NK-92 (cell line): ENCODE measurements around the gene PLXNB2.
"Not testable (repeated sequence)": the region's sequence is repeated elsewhere in the genome, so short reads cannot be mapped to it uniquely, and the experiment has no call there.

ENCODE experiments used
- DNase-seq: peaks from one replicate; lab custom pipeline; 2025; ENCODE audit not compliant: unreplicated experiment; lab: John Stamatoyannopoulos, UW

Gene PLXNB2

GRCh38 chr22:50281384-50281760 lies 26.1 kb downstream of the PLXNB2 start:
- DNase-seq, result no peak

DNA sequence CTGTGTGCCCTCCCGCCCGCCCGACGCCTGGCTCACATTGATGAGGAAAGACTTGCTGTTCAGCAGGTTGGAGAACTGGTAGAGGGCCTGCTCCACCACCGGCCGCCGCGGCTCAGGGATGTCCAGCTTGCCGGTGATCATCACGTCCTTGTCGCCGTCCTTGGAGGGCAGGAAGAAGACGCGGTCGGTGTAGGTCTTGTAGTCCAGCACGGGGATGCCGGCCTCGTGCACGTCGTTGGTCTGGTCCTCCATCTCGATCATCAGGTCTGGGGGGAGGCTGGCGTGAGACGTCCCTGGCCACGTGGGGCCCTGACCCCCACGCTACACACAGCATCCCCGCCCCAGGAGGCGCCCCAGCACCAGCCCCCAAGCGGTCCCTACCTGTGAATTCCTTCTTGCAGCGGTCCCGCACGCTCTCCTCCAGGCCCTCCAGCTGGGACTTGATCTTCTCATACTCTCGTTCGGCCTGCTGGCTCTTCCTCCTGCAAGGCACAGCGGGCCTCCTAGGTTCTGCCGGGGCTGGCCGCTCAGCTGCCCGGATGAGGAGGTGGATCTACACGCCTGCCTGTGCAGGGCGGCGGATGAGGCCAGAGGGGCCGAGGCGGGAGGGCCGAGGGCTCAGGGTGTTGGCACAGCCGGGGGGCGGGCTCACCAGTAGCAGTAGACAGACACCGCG lies 26.6 kb downstream of the PLXNB2 start:
- no peak for DNase-seq

- DNase-seq, result no peak
Observed at GRCh38 chr22:50280022-50280707, 27.3 kb downstream of the PLXNB2 start.

DNA sequence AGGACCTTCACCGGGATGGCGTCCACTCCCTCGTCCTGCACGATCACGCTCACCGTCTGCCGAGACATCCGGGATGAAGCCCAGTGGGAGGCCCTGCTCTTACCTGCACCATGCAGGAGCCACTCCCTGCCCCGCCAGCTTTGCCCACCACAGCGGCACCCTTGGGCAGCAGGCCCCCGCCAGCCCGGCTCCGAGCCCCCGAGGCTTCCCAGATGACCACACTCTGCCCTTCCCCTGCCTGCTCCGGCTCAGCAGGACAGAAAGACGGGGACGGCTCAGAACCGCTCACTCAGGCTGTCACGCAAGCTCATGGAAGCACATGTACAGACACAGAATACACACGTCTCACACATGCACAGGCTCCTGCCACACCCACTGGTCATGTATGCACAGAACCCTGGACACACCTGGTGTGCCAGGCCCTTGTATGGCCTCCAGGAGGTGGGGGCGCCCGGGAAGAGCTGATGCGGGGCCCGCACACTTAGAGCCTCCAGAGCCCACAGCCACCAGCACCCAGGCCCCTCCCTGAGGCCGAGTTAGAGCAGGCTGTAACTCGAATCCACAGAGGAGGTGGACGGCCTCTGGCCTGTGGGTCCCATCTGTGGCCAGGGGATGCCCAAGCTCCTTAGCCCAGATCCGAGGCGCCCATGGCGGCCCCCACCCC lies 28.4 kb downstream of the PLXNB2 start:
- no peak for DNase-seq

- DNase-seq, result no peak
Observed at GRCh38 chr22:50278461-50278860, 29.0 kb downstream of the PLXNB2 start.

GRCh38 chr22:50277761-50278160 lies 29.7 kb downstream of the PLXNB2 start:
- no peak for DNase-seq

GRCh38 chr22:50276143-50276542 lies 31.3 kb downstream of the PLXNB2 start:
- DNase-seq, result no peak

DNA sequence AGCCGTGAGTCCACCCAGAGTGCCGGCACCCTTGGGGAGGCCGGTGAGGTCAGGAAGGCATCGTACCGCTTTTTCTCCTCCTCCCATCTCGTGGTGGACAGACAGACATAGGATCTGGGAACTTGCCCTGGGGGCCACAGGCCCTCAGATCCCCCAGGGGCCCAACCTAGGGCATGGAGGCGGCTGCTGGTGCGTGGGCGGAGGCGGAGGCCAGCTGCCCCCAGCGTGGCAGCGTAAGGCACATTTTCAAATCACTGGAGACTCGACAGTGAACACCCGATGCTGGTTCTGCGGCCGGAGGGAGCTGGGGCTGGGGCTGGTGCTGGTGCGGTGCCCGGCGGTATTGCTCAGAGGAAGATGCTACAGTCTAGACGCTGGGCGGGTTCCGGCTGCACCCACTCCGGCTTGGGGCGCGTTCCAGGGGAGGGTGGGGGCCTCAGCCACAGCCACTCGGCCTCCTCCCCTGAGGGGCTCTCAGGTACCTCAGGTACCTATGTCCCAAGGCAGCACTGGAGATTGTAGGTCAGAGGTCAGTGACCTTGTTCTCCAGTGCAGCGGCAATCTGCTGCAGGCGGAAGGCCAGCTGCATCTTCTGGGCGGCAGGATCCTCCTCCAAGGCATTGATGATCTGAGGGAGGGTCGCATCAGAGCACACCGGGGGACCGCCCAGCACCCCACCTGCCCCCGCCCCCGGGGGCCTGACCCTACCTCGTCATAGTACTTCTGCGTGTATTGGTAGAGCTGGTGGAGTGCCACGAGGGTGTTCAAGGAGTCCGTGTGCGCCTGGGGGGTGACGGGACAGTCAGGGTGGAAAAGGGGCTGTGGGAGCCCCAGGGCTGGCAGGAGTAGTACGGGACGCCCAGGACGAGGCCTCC lies 32.0 kb downstream of the PLXNB2 start:
- DNase-seq, result no peak

GRCh38 chr22:50274771-50275170 lies 32.7 kb downstream of the PLXNB2 start:
- no peak for DNase-seq

- DNase-seq, result no peak
Observed at GRCh38 chr22:50274311-50274710, 33.1 kb downstream of the PLXNB2 start.

GRCh38 chr22:50273781-50274180 lies 33.7 kb downstream of the PLXNB2 start:
- not testable (repeated sequence) for DNase-seq

- not testable (repeated sequence) for DNase-seq
Observed at GRCh38 chr22:50273352-50273751, 34.1 kb downstream of the PLXNB2 start.

GRCh38 chr22:50272044-50272802 lies 35.2 kb downstream of the PLXNB2 start:
- no peak for DNase-seq

- DNase-seq, result no peak
Observed at GRCh38 chr22:50271519-50271970, 35.9 kb downstream of the PLXNB2 start.

DNA sequence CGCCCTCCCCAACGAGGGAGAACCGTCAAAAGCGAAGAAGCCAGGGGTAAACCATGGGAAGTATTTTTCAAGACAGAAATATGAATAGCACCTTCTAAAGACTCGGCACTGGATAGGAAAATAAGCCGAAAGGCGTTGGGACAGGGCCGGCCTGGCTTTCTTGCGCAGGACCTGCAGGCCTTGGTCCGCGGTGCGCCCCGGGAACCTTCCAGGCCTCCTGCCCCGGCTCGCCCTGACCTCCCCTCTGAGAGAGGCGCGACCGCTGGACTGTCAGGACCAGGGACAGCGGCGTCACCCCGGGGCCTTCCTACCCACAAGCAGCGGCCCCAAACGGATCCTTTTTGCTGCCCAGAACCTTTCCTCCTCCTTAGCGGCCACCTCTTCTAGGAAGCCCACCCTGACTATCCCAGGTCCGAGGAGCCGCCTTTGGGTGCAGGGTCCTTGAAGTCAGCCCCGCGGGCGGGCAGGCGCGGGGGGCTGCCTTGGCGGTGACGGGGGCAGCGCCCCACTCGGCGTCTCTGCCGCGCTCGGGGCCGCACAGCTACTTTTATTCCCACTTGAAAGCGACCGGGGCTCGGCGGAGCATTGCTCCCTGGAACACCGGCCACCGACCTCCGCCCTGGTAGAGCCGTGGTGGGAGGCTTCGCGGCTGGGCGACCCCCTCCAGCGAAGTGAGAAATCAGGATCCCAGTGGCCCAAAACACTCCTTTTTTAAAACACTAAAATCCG lies 36.6 kb downstream of the PLXNB2 start:
- no peak for DNase-seq

DNA sequence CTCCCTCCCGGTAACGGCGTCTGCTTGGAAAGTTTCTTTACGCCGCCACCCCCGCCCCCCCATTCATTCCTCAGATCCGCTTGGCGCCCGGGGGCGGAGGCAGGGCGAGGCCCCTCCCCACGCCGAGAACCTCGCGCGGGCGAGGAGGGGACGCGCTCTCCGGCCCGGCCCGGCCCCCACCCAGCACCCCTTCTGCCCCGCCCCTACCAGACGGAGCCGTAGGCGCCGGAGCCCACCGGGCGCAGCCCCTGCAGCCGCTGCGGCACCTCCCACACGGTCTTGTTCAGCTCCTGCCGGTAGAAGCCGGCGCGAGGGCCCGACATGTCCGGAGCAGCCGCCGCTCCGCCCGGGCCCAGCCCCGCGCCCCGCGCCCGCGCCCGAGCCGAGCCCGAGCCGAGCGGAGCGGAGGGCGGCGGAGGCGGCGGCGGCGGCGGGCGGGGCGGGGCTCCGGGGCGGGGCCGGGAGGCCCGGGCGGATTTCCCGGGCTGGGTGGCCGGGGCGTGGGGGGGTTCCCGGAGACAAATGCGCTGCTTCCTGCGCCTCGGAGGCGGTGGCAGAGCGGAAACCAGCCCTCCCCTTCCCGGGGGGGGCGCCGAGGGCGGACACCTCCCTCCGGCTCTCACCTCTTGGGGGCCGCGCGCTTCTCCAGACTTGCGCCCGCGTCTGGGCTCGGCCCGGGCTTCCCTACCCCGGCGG lies 37.3 kb downstream of the PLXNB2 start, which contains the start of gene MAPK11:
MAPK11 (minus strand) TSS at position 411 of the 696 bp plus-strand sequence; CDS start at position 323, 88 bp downstream.
- DNase-seq, result no peak

GRCh38 chr22:50269573-50269969 lies 37.9 kb downstream of the PLXNB2 start:
- DNase-seq, result no peak

- no peak for DNase-seq
Observed at GRCh38 chr22:50268655-50269113, 38.8 kb downstream of the PLXNB2 start.
